ENCODE measurements around the gene PLB1. TPM values are rescaled to one million over a fixed set of nuclear protein-coding genes. Genes with fewer than 3 reads are reported as not detected.

The PLB1 gene
- polyA plus RNA-seq, 1 donor from 2014 or later = 2.8 TPM

DNA sequence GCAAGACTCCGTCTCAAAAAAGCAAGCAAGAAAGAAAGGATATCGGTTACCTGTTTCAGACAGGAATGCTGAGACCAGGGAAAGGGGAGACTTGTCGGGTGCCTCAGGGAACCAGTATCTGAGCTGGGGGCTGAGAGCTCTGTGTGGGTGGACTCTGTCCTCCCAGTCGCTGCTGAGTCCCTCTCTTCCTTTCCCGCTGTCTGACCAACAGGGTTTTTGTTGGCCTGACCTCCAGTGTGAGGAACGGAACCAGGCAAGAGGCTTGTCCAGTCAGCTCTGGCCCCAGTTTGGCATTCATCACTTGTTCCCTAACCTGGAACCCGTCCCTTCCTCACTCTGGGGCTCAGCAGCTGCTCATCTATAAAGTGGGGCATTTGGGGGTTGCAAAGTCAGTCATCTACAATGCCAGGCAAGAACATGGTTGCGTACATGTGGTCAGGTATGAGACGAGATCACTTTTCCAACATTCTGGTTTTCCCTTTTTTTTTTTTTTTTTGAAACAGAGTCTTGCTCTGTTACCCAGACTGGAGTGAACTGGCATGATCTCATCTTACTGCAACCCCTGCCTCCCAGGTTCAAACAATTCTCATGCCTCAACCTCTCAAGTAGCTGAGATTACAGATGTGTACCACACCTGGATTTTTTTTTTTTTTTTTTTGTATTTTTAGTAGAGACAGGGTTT lies 116.4 kb downstream of the PLB1 start:
- H2AFZ ChIP-seq (ENCODE audit: low read depth, low read length) = no peak overlapping the region

DNA sequence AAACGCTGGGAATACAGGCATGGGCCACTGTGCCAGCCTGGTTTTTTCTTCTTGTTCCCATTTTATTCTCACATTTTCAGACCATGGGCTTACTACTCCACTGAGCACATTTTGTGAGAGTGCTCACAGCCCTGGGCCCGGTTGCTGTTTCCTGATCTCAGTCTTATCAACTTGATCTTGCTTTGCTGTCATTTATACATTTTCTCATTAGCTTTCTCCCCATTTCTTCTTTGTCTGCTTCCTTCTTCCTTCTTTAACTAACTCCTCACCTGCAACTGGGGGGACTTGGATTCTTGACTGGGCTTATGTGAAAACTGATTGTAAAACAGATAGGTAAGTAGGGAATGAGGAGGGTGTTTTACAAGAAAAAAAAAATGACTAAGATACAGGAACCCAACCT lies 117.3 kb downstream of the PLB1 start:
- Histone ChIP-seq H3K27me3 (ENCODE audit: insufficient read depth, low read depth, low read length) (no peaks in the 10 kb centered on the region), H3K9ac (ENCODE audit: low read length) (no peak overlapping the region), H3K4me3 (ENCODE audit: low read length) (no peak overlapping the region), H3K27ac (ENCODE audit: low read length) (no peak overlapping the region), H3K4me2 (ENCODE audit: low read length) (no peak overlapping the region), H3F3A (ENCODE audit: insufficient read depth, low read length, poor library complexity, severe bottlenecking) (no peaks in the 10 kb centered on the region), H2AFZ (ENCODE audit: low read depth, low read length) (no peak overlapping the region), H3K36me3 (ENCODE audit: insufficient read depth, low read length) (no peaks in the 10 kb centered on the region), H3K9me2 (ENCODE audit: insufficient read depth, low read length) (no peaks in the 10 kb centered on the region), H3K79me2 (replicated peaks; ENCODE audit: insufficient read depth, low read length) (no peaks in the 10 kb centered on the region), H3K9me3 (ENCODE audit: low read length) (no peaks in the 10 kb centered on the region), H4K20me1 (ENCODE audit: insufficient read depth) (no peaks in the 10 kb centered on the region)
- TF ChIP-seq MXI1 (conservative IDR thresholded peaks at IDR 0.05; ENCODE audit: poor library complexity, severe bottlenecking) (no peak), RAD21 (conservative IDR thresholded peaks at IDR 0.05) (no peak), POLR2AphosphoS5 (IDR thresholded peaks at IDR 0.05) (no peak), EZH2 (IDR thresholded peaks at IDR 0.05; ENCODE audit: borderline replicate concordance, insufficient read depth, low read length, poor library complexity, severe bottlenecking) (no peak), SMC3 (conservative IDR thresholded peaks at IDR 0.05; ENCODE audit: poor library complexity) (no peak), EP300 (conservative IDR thresholded peaks at IDR 0.05; ENCODE audit: poor library complexity, severe bottlenecking) (no peak), TAF1 (IDR thresholded peaks at IDR 0.05; ENCODE audit: low read depth) (no peak)
- TF ChIP-seq, protein P1, sequence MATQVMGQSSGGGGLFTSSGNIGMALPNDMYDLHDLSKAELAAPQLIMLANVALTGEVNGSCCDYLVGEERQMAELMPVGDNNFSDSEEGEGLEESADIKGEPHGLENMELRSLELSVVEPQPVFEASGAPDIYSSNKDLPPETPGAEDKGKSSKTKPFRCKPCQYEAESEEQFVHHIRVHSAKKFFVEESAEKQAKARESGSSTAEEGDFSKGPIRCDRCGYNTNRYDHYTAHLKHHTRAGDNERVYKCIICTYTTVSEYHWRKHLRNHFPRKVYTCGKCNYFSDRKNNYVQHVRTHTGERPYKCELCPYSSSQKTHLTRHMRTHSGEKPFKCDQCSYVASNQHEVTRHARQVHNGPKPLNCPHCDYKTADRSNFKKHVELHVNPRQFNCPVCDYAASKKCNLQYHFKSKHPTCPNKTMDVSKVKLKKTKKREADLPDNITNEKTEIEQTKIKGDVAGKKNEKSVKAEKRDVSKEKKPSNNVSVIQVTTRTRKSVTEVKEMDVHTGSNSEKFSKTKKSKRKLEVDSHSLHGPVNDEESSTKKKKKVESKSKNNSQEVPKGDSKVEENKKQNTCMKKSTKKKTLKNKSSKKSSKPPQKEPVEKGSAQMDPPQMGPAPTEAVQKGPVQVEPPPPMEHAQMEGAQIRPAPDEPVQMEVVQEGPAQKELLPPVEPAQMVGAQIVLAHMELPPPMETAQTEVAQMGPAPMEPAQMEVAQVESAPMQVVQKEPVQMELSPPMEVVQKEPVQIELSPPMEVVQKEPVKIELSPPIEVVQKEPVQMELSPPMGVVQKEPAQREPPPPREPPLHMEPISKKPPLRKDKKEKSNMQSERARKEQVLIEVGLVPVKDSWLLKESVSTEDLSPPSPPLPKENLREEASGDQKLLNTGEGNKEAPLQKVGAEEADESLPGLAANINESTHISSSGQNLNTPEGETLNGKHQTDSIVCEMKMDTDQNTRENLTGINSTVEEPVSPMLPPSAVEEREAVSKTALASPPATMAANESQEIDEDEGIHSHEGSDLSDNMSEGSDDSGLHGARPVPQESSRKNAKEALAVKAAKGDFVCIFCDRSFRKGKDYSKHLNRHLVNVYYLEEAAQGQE (IDR thresholded peaks at IDR 0.05; ENCODE audit: borderline replicate concordance) = no peak
- TF ChIP-seq, protein P2, sequence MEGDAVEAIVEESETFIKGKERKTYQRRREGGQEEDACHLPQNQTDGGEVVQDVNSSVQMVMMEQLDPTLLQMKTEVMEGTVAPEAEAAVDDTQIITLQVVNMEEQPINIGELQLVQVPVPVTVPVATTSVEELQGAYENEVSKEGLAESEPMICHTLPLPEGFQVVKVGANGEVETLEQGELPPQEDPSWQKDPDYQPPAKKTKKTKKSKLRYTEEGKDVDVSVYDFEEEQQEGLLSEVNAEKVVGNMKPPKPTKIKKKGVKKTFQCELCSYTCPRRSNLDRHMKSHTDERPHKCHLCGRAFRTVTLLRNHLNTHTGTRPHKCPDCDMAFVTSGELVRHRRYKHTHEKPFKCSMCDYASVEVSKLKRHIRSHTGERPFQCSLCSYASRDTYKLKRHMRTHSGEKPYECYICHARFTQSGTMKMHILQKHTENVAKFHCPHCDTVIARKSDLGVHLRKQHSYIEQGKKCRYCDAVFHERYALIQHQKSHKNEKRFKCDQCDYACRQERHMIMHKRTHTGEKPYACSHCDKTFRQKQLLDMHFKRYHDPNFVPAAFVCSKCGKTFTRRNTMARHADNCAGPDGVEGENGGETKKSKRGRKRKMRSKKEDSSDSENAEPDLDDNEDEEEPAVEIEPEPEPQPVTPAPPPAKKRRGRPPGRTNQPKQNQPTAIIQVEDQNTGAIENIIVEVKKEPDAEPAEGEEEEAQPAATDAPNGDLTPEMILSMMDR (IDR thresholded peaks at IDR 0.05; ENCODE audit: poor library complexity, severe bottlenecking) = no peak

More for the DNA sequence above, 116.4 kb downstream of the PLB1 start:
- no peak overlapping the region for H3K4me2 ChIP-seq (ENCODE audit: low read length)
- H3K27me3 ChIP-seq (ENCODE audit: insufficient read depth, low read depth, low read length) = no peaks in the 10 kb centered on the region
- H3K4me3 ChIP-seq (ENCODE audit: low read length) = no peak overlapping the region
- no peak overlapping the region for H3K9ac ChIP-seq (ENCODE audit: low read length)
- no peak overlapping the region for H3K27ac ChIP-seq (ENCODE audit: low read length)
- no peaks in the 10 kb centered on the region for H4K20me1 ChIP-seq (ENCODE audit: insufficient read depth)
- no peaks in the 10 kb centered on the region for H3K36me3 ChIP-seq (ENCODE audit: insufficient read depth, low read length)
- TF ChIP-seq TAF1 (IDR thresholded peaks at IDR 0.05; ENCODE audit: low read depth) (no peak), EP300 (conservative IDR thresholded peaks at IDR 0.05; ENCODE audit: poor library complexity, severe bottlenecking) (no peak), MXI1 (conservative IDR thresholded peaks at IDR 0.05; ENCODE audit: poor library complexity, severe bottlenecking) (no peak), POLR2AphosphoS5 (IDR thresholded peaks at IDR 0.05) (no peak), RAD21 (conservative IDR thresholded peaks at IDR 0.05) (no peak), SMC3 (conservative IDR thresholded peaks at IDR 0.05; ENCODE audit: poor library complexity) (no peak), EZH2 (IDR thresholded peaks at IDR 0.05; ENCODE audit: borderline replicate concordance, insufficient read depth, low read length, poor library complexity, severe bottlenecking) (no peak)
- TF ChIP-seq, protein P2 (IDR thresholded peaks at IDR 0.05; ENCODE audit: poor library complexity, severe bottlenecking) = no peak
- TF ChIP-seq, protein P1 (IDR thresholded peaks at IDR 0.05; ENCODE audit: borderline replicate concordance) = no peak
- no peaks in the 10 kb centered on the region for H3K9me2 ChIP-seq (ENCODE audit: insufficient read depth, low read length)
- H3F3A ChIP-seq (ENCODE audit: insufficient read depth, low read length, poor library complexity, severe bottlenecking) = no peaks in the 10 kb centered on the region
- no peaks in the 10 kb centered on the region for H3K79me2 ChIP-seq (replicated peaks; ENCODE audit: insufficient read depth, low read length)
- no peaks in the 10 kb centered on the region for H3K9me3 ChIP-seq (ENCODE audit: low read length)

Measured in neural cell (in vitro differentiated cells).